AG08395 (cell line): ENCODE results near the gene GCK.

Source experiments
- DNase-seq: peaks from one replicate; pipeline ENCODE4 v3.0.0; 2012; ENCODE audit warnings: mixed read lengths, low spot score

GCK gene

GRCh38 chr7:44103923-44104859 lies 85.0 kb downstream of the GCK start, which contains the start of gene AEBP1:
Gene AEBP1, plus strand, starts transcription at chr7:44104345. Its CDS starts 321 bp downstream, at chr7:44104666.
- DNase-seq: peak; percentile 38

GRCh38 chr7:44103566-44103922 lies 85.7 kb downstream of the GCK start:
- DNase-seq: no peak

- no peak for DNase-seq
Observed at GRCh38 chr7:44102846-44103565, 86.2 kb downstream of the GCK start.

- peak; percentile 87 for DNase-seq
Observed at GRCh38 chr7:44101966-44102845, 87.0 kb downstream of the GCK start.

- no peak for DNase-seq
Observed at GRCh38 chr7:44101303-44101965, 87.8 kb downstream of the GCK start.

GRCh38 chr7:44100458-44101302 lies 88.6 kb downstream of the GCK start:
- DNase-seq: peak; percentile 63

GRCh38 chr7:44099669-44100068 lies 89.6 kb downstream of the GCK start:
- no peak for DNase-seq

GRCh38 chr7:44098092-44099068 lies 90.9 kb downstream of the GCK start:
- DNase-seq: no peak

GRCh38 chr7:44097064-44097932 lies 91.9 kb downstream of the GCK start:
- DNase-seq: no peak

GRCh38 chr7:44096326-44096881 lies 92.8 kb downstream of the GCK start:
- no peak for DNase-seq

- DNase-seq: no peak
Observed at GRCh38 chr7:44095781-44096180, 93.5 kb downstream of the GCK start.

- no peak for DNase-seq
Observed at GRCh38 chr7:44094883-44095592, 94.2 kb downstream of the GCK start.

GRCh38 chr7:44094365-44094764 lies 94.9 kb downstream of the GCK start:
- DNase-seq: no peak
